NCI-H2081 (cell line): Measurements from ENCODE around the gene BAG5.
"Not testable (repeated sequence)": the region's sequence is repeated elsewhere in the genome, so short reads cannot be mapped to it uniquely, and the experiment has no call there.

Experiments
- DNase-seq, 2 experiments: peaks; one replicate each; lab custom pipeline; 2025; lab: John Stamatoyannopoulos, UW

Gene BAG5

GRCh38 chr14:103522649-103523574, 39.5 kb downstream of the BAG5 start, which contains the start of gene CKB:
CKB (minus strand) TSS chr14:103522830; CDS start chr14:103522493, 337 bp downstream.
- DNase-seq: peak; percentile 86 to 90

- DNase-seq: peak; percentile 31 to 45
These were observed 40.4 kb downstream of the BAG5 start for GRCh38 chr14:103521951-103522563.

GRCh38 chr14:103521438-103521950, 41.0 kb downstream of the BAG5 start:
- peak in 1 of 2 experiments; percentile 44 for DNase-seq

GRCh38 chr14:103520657-103521437, 41.6 kb downstream of the BAG5 start:
- DNase-seq: peak; percentile 86 to 91

GRCh38 chr14:103520269-103520656, 42.2 kb downstream of the BAG5 start:
- DNase-seq: no peak

- DNase-seq: no peak
These were observed 42.6 kb downstream of the BAG5 start for GRCh38 chr14:103519837-103520212.

GRCh38 chr14:103519043-103519836, 43.2 kb downstream of the BAG5 start:
- DNase-seq: no peak

GRCh38 chr14:103518422-103519042, 43.9 kb downstream of the BAG5 start:
- peak; percentile 52 to 58 for DNase-seq

- no peak for DNase-seq
These were observed 44.6 kb downstream of the BAG5 start for GRCh38 chr14:103517721-103518421.

GRCh38 chr14:103517174-103517566, 45.3 kb downstream of the BAG5 start:
- no peak for DNase-seq

- DNase-seq: no peak
These were observed 45.9 kb downstream of the BAG5 start for GRCh38 chr14:103516426-103517173.

- no peak for DNase-seq
These were observed 47.6 kb downstream of the BAG5 start for GRCh38 chr14:103514596-103515421.

- DNase-seq: peak in 1 of 2 experiments; percentile 57
These were observed 49.5 kb downstream of the BAG5 start for GRCh38 chr14:103512701-103513611.

- not testable (repeated sequence) for DNase-seq
These were observed 50.3 kb downstream of the BAG5 start for GRCh38 chr14:103512180-103512579.

- DNase-seq: no peak
These were observed 51.4 kb downstream of the BAG5 start for GRCh38 chr14:103510724-103511693.
